ENCODE data around the gene RARG. TPM values are rescaled to one million over a fixed set of nuclear protein-coding genes. Genes with fewer than 3 reads are reported as not detected.
"Not testable (repeated sequence)": the region's sequence is repeated elsewhere in the genome, so short reads cannot be mapped to it uniquely, and the experiment has no call there.

RARG gene
- total RNA-seq, 1 donor from 2014 or later = 7.9 TPM

DNA sequence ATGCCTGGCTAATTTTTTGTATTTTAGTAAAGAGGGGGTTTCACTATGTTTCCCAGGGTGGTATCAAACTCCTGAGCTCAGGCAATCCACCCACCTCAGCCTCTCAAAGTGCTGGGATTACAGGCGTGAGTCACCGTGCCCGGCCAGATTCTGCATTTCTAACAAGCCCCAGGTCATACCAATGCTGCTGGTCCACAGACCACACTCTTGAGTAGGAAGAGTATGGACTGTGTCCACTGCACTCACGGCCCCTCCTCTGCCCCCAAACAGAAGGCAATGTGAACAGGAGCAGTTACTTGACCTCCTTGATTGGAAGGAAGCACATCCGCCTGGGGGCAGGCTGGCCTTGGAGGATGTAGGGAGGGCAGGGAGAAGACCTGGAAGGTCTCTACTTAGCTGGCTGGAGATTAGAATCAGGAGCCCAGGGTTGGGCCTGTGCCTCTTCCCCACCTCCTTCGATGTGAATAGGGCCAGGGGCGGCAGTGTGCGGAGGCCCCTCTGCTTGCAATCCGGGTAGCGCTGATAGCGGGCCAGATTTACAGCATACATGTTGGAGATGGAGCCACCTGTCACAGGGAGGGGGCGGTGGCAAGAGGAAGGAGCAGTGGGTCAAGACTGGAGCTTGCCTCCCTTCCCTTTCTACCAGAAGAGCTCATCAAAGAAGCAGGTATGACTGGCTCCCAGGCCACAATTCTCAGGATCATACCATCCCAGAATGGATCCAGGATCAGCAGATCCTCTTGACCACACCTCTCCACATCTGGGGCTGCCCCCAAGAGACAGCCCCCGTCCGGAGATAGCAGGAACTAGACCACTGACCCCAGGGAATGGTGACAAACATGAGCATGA lies 60.9 kb downstream of the RARG start:
- Mint-ChIP-seq H3K27ac (ENCODE audit: unreplicated experiment) (no peak overlapping the region), H3K36me3 (ENCODE audit: low read depth, unreplicated experiment) (peaks cover 23% of the 10 kb centered on the region), H3K4me3 (ENCODE audit: unreplicated experiment) (no peak overlapping the region), H3K4me1 (ENCODE audit: unreplicated experiment) (peaks cover 8% of the 10 kb centered on the region), H3K9me3 (ENCODE audit: unreplicated experiment) (no peaks in the 10 kb centered on the region), H3K27me3 (ENCODE audit: unreplicated experiment) (peaks cover 17% of the 10 kb centered on the region)
- TF ChIP-seq, protein P1, sequence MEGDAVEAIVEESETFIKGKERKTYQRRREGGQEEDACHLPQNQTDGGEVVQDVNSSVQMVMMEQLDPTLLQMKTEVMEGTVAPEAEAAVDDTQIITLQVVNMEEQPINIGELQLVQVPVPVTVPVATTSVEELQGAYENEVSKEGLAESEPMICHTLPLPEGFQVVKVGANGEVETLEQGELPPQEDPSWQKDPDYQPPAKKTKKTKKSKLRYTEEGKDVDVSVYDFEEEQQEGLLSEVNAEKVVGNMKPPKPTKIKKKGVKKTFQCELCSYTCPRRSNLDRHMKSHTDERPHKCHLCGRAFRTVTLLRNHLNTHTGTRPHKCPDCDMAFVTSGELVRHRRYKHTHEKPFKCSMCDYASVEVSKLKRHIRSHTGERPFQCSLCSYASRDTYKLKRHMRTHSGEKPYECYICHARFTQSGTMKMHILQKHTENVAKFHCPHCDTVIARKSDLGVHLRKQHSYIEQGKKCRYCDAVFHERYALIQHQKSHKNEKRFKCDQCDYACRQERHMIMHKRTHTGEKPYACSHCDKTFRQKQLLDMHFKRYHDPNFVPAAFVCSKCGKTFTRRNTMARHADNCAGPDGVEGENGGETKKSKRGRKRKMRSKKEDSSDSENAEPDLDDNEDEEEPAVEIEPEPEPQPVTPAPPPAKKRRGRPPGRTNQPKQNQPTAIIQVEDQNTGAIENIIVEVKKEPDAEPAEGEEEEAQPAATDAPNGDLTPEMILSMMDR (IDR thresholded peaks at IDR 0.05; ENCODE audit: unreplicated experiment) = no peak
- no peak for DNase-seq (ENCODE audit: low spot score)

GRCh38 chr12:53170215-53170614 lies 61.8 kb downstream of the RARG start:
- TF ChIP-seq, protein P1 (IDR thresholded peaks at IDR 0.05; ENCODE audit: unreplicated experiment) = no peak
- H3K9me3 Mint-ChIP-seq (ENCODE audit: unreplicated experiment) = no peaks in the 10 kb centered on the region
- H3K27ac Mint-ChIP-seq (ENCODE audit: unreplicated experiment) = no peak overlapping the region
- no peak for DNase-seq (ENCODE audit: low spot score)
- H3K36me3 Mint-ChIP-seq (ENCODE audit: low read depth, unreplicated experiment) = peaks cover 23% of the 10 kb centered on the region
- peaks cover 4% of the 10 kb centered on the region for H3K4me1 Mint-ChIP-seq (ENCODE audit: unreplicated experiment)
- H3K27me3 Mint-ChIP-seq (ENCODE audit: unreplicated experiment) = peaks cover 17% of the 10 kb centered on the region
- H3K4me3 Mint-ChIP-seq (ENCODE audit: unreplicated experiment) = no peak overlapping the region

- TF ChIP-seq, protein P1 (IDR thresholded peaks at IDR 0.05; ENCODE audit: unreplicated experiment) = no peak
- H3K9me3 Mint-ChIP-seq (ENCODE audit: unreplicated experiment) = no peaks in the 10 kb centered on the region
- H3K36me3 Mint-ChIP-seq (ENCODE audit: low read depth, unreplicated experiment) = peaks cover 23% of the 10 kb centered on the region
These were observed 62.4 kb downstream of the RARG start for GRCh38 chr12:53169644-53170043.

GRCh38 chr12:53166837-53167236 lies 65.2 kb downstream of the RARG start:
- TF ChIP-seq, protein P1 (IDR thresholded peaks at IDR 0.05; ENCODE audit: unreplicated experiment) = no peak
- Mint-ChIP-seq H3K4me3 (ENCODE audit: unreplicated experiment) (no peak overlapping the region), H3K9me3 (ENCODE audit: unreplicated experiment) (no peaks in the 10 kb centered on the region), H3K27ac (ENCODE audit: unreplicated experiment) (no peak overlapping the region), H3K4me1 (ENCODE audit: unreplicated experiment) (no peaks in the 10 kb centered on the region), H3K36me3 (ENCODE audit: low read depth, unreplicated experiment) (peaks cover 20% of the 10 kb centered on the region), H3K27me3 (ENCODE audit: unreplicated experiment) (peaks cover 12% of the 10 kb centered on the region)
- DNase-seq (ENCODE audit: low spot score) = no peak

More at GRCh38 chr12:53169644-53170043, 62.4 kb downstream of the RARG start:
- Mint-ChIP-seq H3K4me1 (ENCODE audit: unreplicated experiment) (peaks cover 2% of the 10 kb centered on the region), H3K4me3 (ENCODE audit: unreplicated experiment) (no peak overlapping the region), H3K27ac (ENCODE audit: unreplicated experiment) (no peak overlapping the region), H3K27me3 (ENCODE audit: unreplicated experiment) (peaks cover 17% of the 10 kb centered on the region)
- no peak for DNase-seq (ENCODE audit: low spot score)

DNA sequence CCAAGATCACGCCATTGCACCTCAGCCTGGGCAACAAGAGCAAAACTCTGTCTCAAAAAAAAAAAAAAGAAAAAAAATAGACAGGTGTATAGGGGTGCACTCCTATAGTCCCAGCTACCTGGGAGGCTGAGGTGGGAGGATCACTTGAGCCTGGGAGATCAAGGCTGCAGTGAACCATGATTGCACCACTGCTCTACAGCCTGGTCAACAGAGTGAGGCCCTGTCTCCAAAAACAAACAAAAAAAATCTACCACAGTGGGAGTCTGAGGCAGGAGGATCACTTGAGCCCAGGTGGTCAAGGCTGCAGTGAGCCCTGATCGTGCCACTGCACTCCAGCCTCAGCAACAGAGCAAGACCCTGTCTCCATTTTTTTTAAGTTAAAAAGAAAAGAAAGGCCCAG lies 69.0 kb downstream of the RARG start:
- H3K27ac Mint-ChIP-seq (ENCODE audit: unreplicated experiment); H3K27me3 Mint-ChIP-seq (ENCODE audit: unreplicated experiment); H3K9me3 Mint-ChIP-seq (ENCODE audit: unreplicated experiment); H3K4me3 Mint-ChIP-seq (ENCODE audit: unreplicated experiment); H3K36me3 Mint-ChIP-seq (ENCODE audit: low read depth, unreplicated experiment); H3K4me1 Mint-ChIP-seq (ENCODE audit: unreplicated experiment); DNase-seq (ENCODE audit: low spot score): not testable (repeated sequence)

Measured in endothelial cell (in vitro differentiated cells).